Mucosa of rectum (tissue), 2 donors: Measurements from ENCODE around the gene WNT2.

ENCODE experiments used
- H3K27ac ChIP-seq, 2 donors: one replicate each; pipeline ENCODE4 v1.7.0; 2013; ENCODE audit warnings: inconsistent platforms in 2 of 2, low read depth in 2 of 2, low read length in 2 of 2
- H3K27me3 ChIP-seq, 2 donors: one replicate each; pipeline ENCODE4 v1.7.0; 2013; ENCODE audit warnings: low read length in 2 of 2; ENCODE audit not compliant: control insufficient read depth in 2 of 2, insufficient read depth in 2 of 2
- H3K36me3 ChIP-seq, 2 donors: one replicate each; pipeline ENCODE4 v1.7.0; 2013; ENCODE audit warnings: low read length in 2 of 2; ENCODE audit not compliant: control insufficient read depth in 2 of 2, insufficient read depth in 2 of 2
- H3K4me1 ChIP-seq, 2 donors: one replicate each; pipeline ENCODE4 v1.7.0; 2013; ENCODE audit warnings: low read length in 2 of 2, mild to moderate bottlenecking in 1 of 2; ENCODE audit not compliant: control insufficient read depth in 2 of 2, insufficient read depth in 2 of 2
- H3K4me3 ChIP-seq, 2 donors: one replicate each; pipeline ENCODE4 v1.7.0; 2013; ENCODE audit warnings: low read length in 2 of 2
- H3K9ac ChIP-seq, 2 donors: one replicate each; pipeline ENCODE4 v1.7.0; 2013; ENCODE audit warnings: low read length in 2 of 2, low read depth in 1 of 2, mild to moderate bottlenecking in 1 of 2
- H3K9me3 ChIP-seq, 2 donors: one replicate each; pipeline ENCODE4 v1.7.0; 2013; ENCODE audit warnings: low read length in 2 of 2; ENCODE audit not compliant: control insufficient read depth in 2 of 2
- donor health status: healthy.
- donor health status: Normal muscosa, but diverticular disease.

Gene WNT2

GRCh38 chr7:117322741-117323304 is at the start of gene WNT2:
Gene WNT2 (minus strand): TSS chr7:117323058. CDS start chr7:117322989, 69 bp downstream.
- Histone ChIP-seq H3K9me3 (peaks cover 0 to 3% of the 10 kb centered on the region in 2 donors), H3K27ac (no peak within 1 kb of the TSS), H3K27me3 (peaks cover 20 to 31% of the 10 kb centered on the region in 2 donors), H3K4me1 (no peaks in the 10 kb centered on the region), H3K9ac (no peak within 1 kb of the TSS), H3K36me3 (no peaks in the 10 kb centered on the region), H3K4me3 (peak within 1 kb of the TSS in 1 of 2 donors; percentile 4)

- Histone ChIP-seq H3K27ac (no peak overlapping the region), H3K36me3 (no peaks in the 10 kb centered on the region), H3K9me3 (no peaks in the 10 kb centered on the region), H3K9ac (no peak overlapping the region), H3K4me1 (no peaks in the 10 kb centered on the region), H3K4me3 (no peak overlapping the region), H3K27me3 (no peaks in the 10 kb centered on the region)
Measured at GRCh38 chr7:117372073-117372472, 49.2 kb upstream of the WNT2 start.

- H3K27me3 ChIP-seq, result no peaks in the 10 kb centered on the region
- no peaks in the 10 kb centered on the region for H3K9me3 ChIP-seq
- H3K4me1 ChIP-seq, result no peaks in the 10 kb centered on the region
- H3K4me3 ChIP-seq, result no peak overlapping the region
- no peak overlapping the region for H3K27ac ChIP-seq
- H3K9ac ChIP-seq, result no peak overlapping the region
- H3K36me3 ChIP-seq, result no peaks in the 10 kb centered on the region
Measured at GRCh38 chr7:117364339-117365080, 41.7 kb upstream of the WNT2 start.

GRCh38 chr7:117362294-117362888 is 39.5 kb upstream of the WNT2 start:
- H3K27ac ChIP-seq, result no peak overlapping the region

GRCh38 chr7:117350027-117350426 is 27.2 kb upstream of the WNT2 start:
- Histone ChIP-seq H3K4me1 (no peaks in the 10 kb centered on the region), H3K4me3 (no peak overlapping the region), H3K36me3 (no peaks in the 10 kb centered on the region), H3K27me3 (no peaks in the 10 kb centered on the region), H3K27ac (no peak overlapping the region), H3K9me3 (no peaks in the 10 kb centered on the region), H3K9ac (no peak overlapping the region)

More at GRCh38 chr7:117362294-117362888, 39.5 kb upstream of the WNT2 start:
- no peaks in the 10 kb centered on the region for H3K27me3 ChIP-seq
- no peaks in the 10 kb centered on the region for H3K9me3 ChIP-seq
- H3K4me1 ChIP-seq, result no peaks in the 10 kb centered on the region
- H3K4me3 ChIP-seq, result no peak overlapping the region
- H3K9ac ChIP-seq, result no peak overlapping the region
- H3K36me3 ChIP-seq, result no peaks in the 10 kb centered on the region

GRCh38 chr7:117349570-117349969 is 26.7 kb upstream of the WNT2 start:
- H3K4me3 ChIP-seq, result no peak overlapping the region
- no peaks in the 10 kb centered on the region for H3K9me3 ChIP-seq
- no peaks in the 10 kb centered on the region for H3K36me3 ChIP-seq
- no peaks in the 10 kb centered on the region for H3K27me3 ChIP-seq
- H3K9ac ChIP-seq, result no peak overlapping the region
- H3K4me1 ChIP-seq, result no peaks in the 10 kb centered on the region
- no peak overlapping the region for H3K27ac ChIP-seq

GRCh38 chr7:117347962-117348672 is 25.3 kb upstream of the WNT2 start:
- Histone ChIP-seq H3K9ac (no peak overlapping the region), H3K36me3 (no peaks in the 10 kb centered on the region), H3K4me3 (no peak overlapping the region), H3K4me1 (no peaks in the 10 kb centered on the region), H3K27me3 (no peaks in the 10 kb centered on the region), H3K27ac (no peak overlapping the region), H3K9me3 (no peaks in the 10 kb centered on the region)

GRCh38 chr7:117347480-117347879 is 24.6 kb upstream of the WNT2 start:
- Histone ChIP-seq H3K36me3 (no peaks in the 10 kb centered on the region), H3K9ac (no peak overlapping the region), H3K9me3 (no peaks in the 10 kb centered on the region), H3K4me1 (no peaks in the 10 kb centered on the region), H3K4me3 (no peak overlapping the region), H3K27me3 (no peaks in the 10 kb centered on the region), H3K27ac (no peak overlapping the region)

- H3K4me3 ChIP-seq, result no peak overlapping the region
- no peaks in the 10 kb centered on the region for H3K27me3 ChIP-seq
- no peaks in the 10 kb centered on the region for H3K9me3 ChIP-seq
- no peaks in the 10 kb centered on the region for H3K36me3 ChIP-seq
- no peak overlapping the region for H3K9ac ChIP-seq
- no peak overlapping the region for H3K27ac ChIP-seq
- no peaks in the 10 kb centered on the region for H3K4me1 ChIP-seq
Measured at GRCh38 chr7:117346161-117346560, 23.3 kb upstream of the WNT2 start.

- H3K9ac ChIP-seq, result no peak overlapping the region
- no peaks in the 10 kb centered on the region for H3K27me3 ChIP-seq
- H3K36me3 ChIP-seq, result no peaks in the 10 kb centered on the region
Measured at GRCh38 chr7:117338020-117338419, 15.2 kb upstream of the WNT2 start.

More at GRCh38 chr7:117338020-117338419, 15.2 kb upstream of the WNT2 start:
- H3K27ac ChIP-seq, result no peak overlapping the region
- H3K4me3 ChIP-seq, result no peak overlapping the region
- H3K9me3 ChIP-seq, result no peaks in the 10 kb centered on the region
- H3K4me1 ChIP-seq, result no peaks in the 10 kb centered on the region
